Osteoblast (primary cell): ENCODE measurements around the gene BCKDHB. TPM values are rescaled to one million over a fixed set of nuclear protein-coding genes. Genes with fewer than 3 reads are reported as not detected.
"Not testable (repeated sequence)": the region's sequence is repeated elsewhere in the genome, so short reads cannot be mapped to it uniquely, and the experiment has no call there.

Source experiments
- DNase-seq: peaks from one replicate; pipeline ENCODE4 v3.0.0; 2011; ENCODE audit warnings: low spot score, mixed read lengths; ENCODE audit not compliant: insufficient read length; ENCODE audit errors: missing footprints
- H2AFZ ChIP-seq: 2 replicates; pipeline ENCODE4 v1.6.0; 2011; ENCODE audit warnings: mild to moderate bottlenecking, low read length
- H3K27ac ChIP-seq: 2 replicates; pipeline ENCODE4 v1.5.1; 2011; ENCODE audit warnings: mild to moderate bottlenecking, low read depth, low read length, moderate library complexity
- H3K27me3 ChIP-seq: 2 replicates; pipeline ENCODE4 v1.6.0; 2012; ENCODE audit warnings: mild to moderate bottlenecking, control low read depth, inconsistent platforms, low read length, moderate library complexity; ENCODE audit not compliant: insufficient read depth
- H3K36me3 ChIP-seq: 2 replicates; pipeline ENCODE4 v1.5.1; 2011; ENCODE audit warnings: mild to moderate bottlenecking, low read length, control low read depth, moderate library complexity; ENCODE audit not compliant: insufficient read depth
- H3K4me1 ChIP-seq: 2 replicates; pipeline ENCODE4 v1.5.1; 2011; ENCODE audit warnings: mild to moderate bottlenecking, low read length, control low read depth, moderate library complexity; ENCODE audit not compliant: insufficient read depth
- H3K4me2 ChIP-seq: 2 replicates; pipeline ENCODE4 v1.6.0; 2011; ENCODE audit warnings: mild to moderate bottlenecking, low read length; ENCODE audit not compliant: insufficient read depth
- H3K4me3 ChIP-seq: fragments of 200-600 bp; sonication (generic); 3 replicates; pipeline ENCODE4 v1.5.1; 2012; ENCODE audit warnings: mild to moderate bottlenecking, low read length, inconsistent platforms; ENCODE audit not compliant: insufficient read depth
- H3K79me2 ChIP-seq: 2 replicates; pipeline ENCODE4 v1.6.0; 2012; ENCODE audit warnings: mild to moderate bottlenecking, low read length, control low read depth, inconsistent platforms; ENCODE audit not compliant: insufficient read depth
- H3K9me3 ChIP-seq: 2 replicates; pipeline ENCODE4 v1.5.1; 2011; ENCODE audit warnings: low read depth, low read length, control low read depth
- H4K20me1 ChIP-seq: 2 replicates; pipeline ENCODE4 v1.6.0; 2012; ENCODE audit warnings: mild to moderate bottlenecking, low read length, control low read depth; ENCODE audit not compliant: insufficient read depth
- total RNA-seq: library from RNA; depleted of rRNA; stranded (reverse); fragments of >200 nt; gene quantifications from 2 replicates; pipeline ENCODE4 v1.2.3, GENCODE V29; 2012
- TF ChIP-seq, protein P1 (sequence below): IDR thresholded peaks from 2 replicates; pipeline ENCODE4 v1.5.1; 2011; ENCODE audit warnings: mild to moderate bottlenecking, low read depth, low read length, moderate library complexity; ENCODE audit errors: extremely low read depth

The BCKDHB gene
- total RNA-seq, 1 donor = 18.8 TPM

DNA sequence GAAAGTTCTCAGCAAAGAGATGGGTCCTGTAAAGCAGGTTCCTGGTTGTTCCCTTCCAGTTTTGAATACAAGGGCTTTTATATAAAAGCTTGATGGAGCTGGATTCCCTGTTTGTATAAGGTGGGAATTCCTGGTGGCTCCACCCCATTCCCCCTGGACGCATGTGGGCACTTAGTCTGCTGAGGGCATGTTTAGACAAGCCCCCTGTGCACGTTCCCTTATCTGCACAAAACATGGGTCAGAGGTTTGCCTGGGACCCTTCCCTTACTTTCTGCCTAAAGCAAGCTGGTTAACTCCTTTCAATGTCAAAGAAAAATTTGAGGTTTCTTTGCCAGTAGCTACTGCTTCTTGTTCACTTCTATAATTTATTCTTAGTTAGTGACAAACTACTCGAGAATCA, 181.1 kb downstream of the BCKDHB start:
- H4K20me1 ChIP-seq = no peaks in the 10 kb centered on the region
- TF ChIP-seq, protein P1, sequence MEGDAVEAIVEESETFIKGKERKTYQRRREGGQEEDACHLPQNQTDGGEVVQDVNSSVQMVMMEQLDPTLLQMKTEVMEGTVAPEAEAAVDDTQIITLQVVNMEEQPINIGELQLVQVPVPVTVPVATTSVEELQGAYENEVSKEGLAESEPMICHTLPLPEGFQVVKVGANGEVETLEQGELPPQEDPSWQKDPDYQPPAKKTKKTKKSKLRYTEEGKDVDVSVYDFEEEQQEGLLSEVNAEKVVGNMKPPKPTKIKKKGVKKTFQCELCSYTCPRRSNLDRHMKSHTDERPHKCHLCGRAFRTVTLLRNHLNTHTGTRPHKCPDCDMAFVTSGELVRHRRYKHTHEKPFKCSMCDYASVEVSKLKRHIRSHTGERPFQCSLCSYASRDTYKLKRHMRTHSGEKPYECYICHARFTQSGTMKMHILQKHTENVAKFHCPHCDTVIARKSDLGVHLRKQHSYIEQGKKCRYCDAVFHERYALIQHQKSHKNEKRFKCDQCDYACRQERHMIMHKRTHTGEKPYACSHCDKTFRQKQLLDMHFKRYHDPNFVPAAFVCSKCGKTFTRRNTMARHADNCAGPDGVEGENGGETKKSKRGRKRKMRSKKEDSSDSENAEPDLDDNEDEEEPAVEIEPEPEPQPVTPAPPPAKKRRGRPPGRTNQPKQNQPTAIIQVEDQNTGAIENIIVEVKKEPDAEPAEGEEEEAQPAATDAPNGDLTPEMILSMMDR = no peak
- H3K27me3 ChIP-seq = no peaks in the 10 kb centered on the region
- no peak overlapping the region for H2AFZ ChIP-seq
- no peak overlapping the region for H3K4me3 ChIP-seq
- no peaks in the 10 kb centered on the region for H3K9me3 ChIP-seq
- H3K27ac ChIP-seq = no peak overlapping the region
- no peaks in the 10 kb centered on the region for H3K79me2 ChIP-seq
- no peak overlapping the region for H3K4me2 ChIP-seq
- no peaks in the 10 kb centered on the region for H3K4me1 ChIP-seq
- H3K36me3 ChIP-seq = no peaks in the 10 kb centered on the region
- DNase-seq = no peak

DNA sequence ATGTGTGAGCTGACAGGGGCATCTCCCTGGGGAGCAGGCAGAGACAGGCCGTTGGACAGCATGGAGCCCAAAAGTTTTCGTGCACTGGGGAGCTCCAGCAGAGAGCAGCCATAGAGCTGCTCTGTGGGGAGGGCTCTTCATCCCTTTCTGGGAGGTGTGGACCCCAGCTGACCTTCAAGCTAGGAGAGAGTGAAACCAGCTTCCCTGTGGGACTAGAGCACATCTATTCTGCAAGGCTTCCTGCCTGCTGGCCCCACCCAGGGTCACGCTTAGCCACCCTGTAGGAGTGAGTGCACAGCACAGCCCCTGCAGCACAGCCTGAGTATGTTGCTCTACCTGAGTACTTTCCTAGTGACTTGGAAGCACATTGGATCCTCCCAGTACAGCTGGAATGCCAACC, 183.3 kb downstream of the BCKDHB start:
- H4K20me1 ChIP-seq = no peaks in the 10 kb centered on the region
- H3K4me2 ChIP-seq = no peak overlapping the region
- H3K27ac ChIP-seq = no peak overlapping the region
- peak; percentile 17 for DNase-seq
- H3K36me3 ChIP-seq = no peaks in the 10 kb centered on the region
- H3K4me1 ChIP-seq = no peaks in the 10 kb centered on the region
- H2AFZ ChIP-seq = no peak overlapping the region
- TF ChIP-seq, protein P1 = no peak
- no peaks in the 10 kb centered on the region for H3K79me2 ChIP-seq
- H3K27me3 ChIP-seq = no peaks in the 10 kb centered on the region
- peaks cover 2% of the 10 kb centered on the region for H3K9me3 ChIP-seq
- no peak overlapping the region for H3K4me3 ChIP-seq

DNA sequence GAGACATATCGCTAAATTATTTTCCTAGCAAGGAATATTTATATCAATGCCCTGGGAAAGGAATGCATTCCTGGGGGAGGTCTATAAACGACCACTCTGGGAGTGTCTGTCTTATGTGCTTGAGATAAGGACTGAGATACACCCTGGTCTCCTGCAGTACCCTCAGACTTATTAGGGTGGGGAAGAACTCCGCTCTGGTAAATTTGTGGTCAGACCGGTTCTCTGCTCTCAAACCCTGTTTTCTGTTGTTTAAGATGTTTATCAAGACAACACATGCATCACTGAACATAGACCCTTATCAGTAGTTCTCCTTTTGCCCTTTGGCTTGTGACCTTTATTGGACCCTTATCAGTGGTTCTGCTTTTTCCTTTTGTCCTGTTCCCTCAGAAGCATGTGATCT, 188.1 kb downstream of the BCKDHB start:
- not testable (repeated sequence) for H2AFZ ChIP-seq, H3K4me1 ChIP-seq, H3K36me3 ChIP-seq, H4K20me1 ChIP-seq, H3K27me3 ChIP-seq, H3K27ac ChIP-seq, H3K79me2 ChIP-seq, DNase-seq, H3K9me3 ChIP-seq, H3K4me2 ChIP-seq, H3K4me3 ChIP-seq

DNA sequence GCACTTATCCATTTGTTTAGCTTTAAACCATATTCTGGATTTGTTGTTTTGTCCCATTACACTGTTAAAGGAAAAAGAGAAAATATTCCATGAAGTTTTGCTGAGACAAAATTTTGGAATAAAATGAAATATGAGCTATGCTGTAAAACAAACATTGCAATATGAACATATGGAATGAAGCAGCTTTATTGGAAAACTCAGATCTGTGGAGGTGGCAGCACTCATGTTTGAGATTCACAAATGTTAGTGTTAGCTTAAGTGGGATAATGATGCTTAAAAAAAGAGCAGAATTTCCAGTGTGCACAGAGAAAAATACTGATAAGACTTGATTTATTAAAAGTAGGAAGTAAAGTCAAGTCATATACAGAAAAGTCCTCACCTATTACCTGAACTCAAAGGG, 196.2 kb downstream of the BCKDHB start:
- Histone ChIP-seq H3K4me2 (no peak overlapping the region), H3K36me3 (no peaks in the 10 kb centered on the region), H3K4me1 (no peaks in the 10 kb centered on the region), H3K79me2 (no peaks in the 10 kb centered on the region), H3K9me3 (no peaks in the 10 kb centered on the region), H3K4me3 (no peak overlapping the region), H4K20me1 (no peaks in the 10 kb centered on the region), H3K27ac (no peak overlapping the region), H2AFZ (no peak overlapping the region), H3K27me3 (no peaks in the 10 kb centered on the region)
- TF ChIP-seq, protein P1 = no peak
- DNase-seq = no peak
